GM12878 (cell line): Measurements from ENCODE around the gene LTBP4. TPM values are rescaled to one million over a fixed set of nuclear protein-coding genes. Genes with fewer than 3 reads are reported as not detected.

Experiments used
- ATAC-seq: fragments of 200-7000 bp; cut with Tn5 transposase; 3 replicates; pipeline ENCODE4 v1.9.1; 2020; ENCODE audit warnings: mild to moderate bottlenecking, moderate library complexity
- BruUV-seq: library from RNA; stranded (reverse); fragments of 400-500 nt; replicated peaks from 2 replicates; lab custom pipeline; 2021; lab: Mats Ljungman, UMichigan
- CTCF ChIA-PET: fragments of 300-600 bp; sonication (Branson Sonifier 250); formaldehyde crosslinking; extraction: SDS; loops from one replicate; lab custom pipeline; 2021; ENCODE audit warnings: inconsistent platforms; lab: Yijun Ruan, JAX
- POLR2A ChIA-PET: fragments of 350-600 bp; formaldehyde crosslinking; extraction: SDS; loops from one replicate; lab custom pipeline; 2021; ENCODE audit warnings: inconsistent platforms; lab: Charles Lee
- RAD21 ChIA-PET: fragments of 300-600 bp; sonication (Branson Sonifier 250); formaldehyde crosslinking; loops from one replicate; lab custom pipeline; 2023; ENCODE audit warnings: antibody characterized with exemption; ENCODE audit not compliant: unreplicated experiment; lab: Charles Lee
- SMC1A ChIA-PET: fragments of 300-600 bp; sonication (Branson Sonifier 250); formaldehyde crosslinking; loops from one replicate; lab custom pipeline; 2023; ENCODE audit not compliant: unreplicated experiment, uncharacterized antibody; lab: Charles Lee
- DNase-seq: peaks from one replicate; pipeline ENCODE4 v3.0.0-alpha.2; 2011; ENCODE audit warnings: low read depth, low spot score
- FAIRE-seq: peaks from 3 replicates; lab custom pipeline; 2011; peaks lifted over from hg19 to GRCh38; lab: Jason Lieb, UNC
- H2AFZ ChIP-seq: 2 replicates; pipeline ENCODE4 v1.6.0; 2011; ENCODE audit warnings: low read depth, low read length, control low read depth; ENCODE audit not compliant: control insufficient read depth
- H3K27ac ChIP-seq: 2 replicates; pipeline ENCODE4 v1.5.1; 2011; ENCODE audit warnings: control low read depth; ENCODE audit not compliant: control insufficient read depth, insufficient read depth
- H3K27me3 ChIP-seq, 2 experiments: replicated peaks in 1 of 2; 2 replicates each; pipeline versions ENCODE4 v1.6.0 to v1.6.1; 2011; ENCODE audit warnings: low read length in 1 of 2; ENCODE audit not compliant: control insufficient read depth in 2 of 2, insufficient read depth in 2 of 2
- H3K36me3 ChIP-seq, 2 experiments: 2 replicates each; pipeline ENCODE4 v1.5.1; 2011; ENCODE audit warnings: low read length in 1 of 2; ENCODE audit not compliant: control insufficient read depth in 2 of 2, insufficient read depth in 2 of 2
- H3K4me1 ChIP-seq: 2 replicates; pipeline ENCODE4 v1.6.1; 2011; ENCODE audit warnings: mild to moderate bottlenecking, low read length, moderate library complexity, mixed read lengths; ENCODE audit not compliant: control insufficient read depth, insufficient read depth
- H3K4me2 ChIP-seq: 2 replicates; pipeline ENCODE4 v1.6.0; 2011; ENCODE audit warnings: control low read depth; ENCODE audit not compliant: control insufficient read depth, insufficient read depth
- H3K4me3 ChIP-seq: fragments of 200-600 bp; sonication (generic); 2 replicates; pipeline ENCODE4 v1.5.1; 2016
- H3K79me2 ChIP-seq: 2 replicates; pipeline ENCODE4 v1.6.0; 2011; ENCODE audit warnings: low read length; ENCODE audit not compliant: control insufficient read depth, insufficient read depth
- H3K9ac ChIP-seq: 2 replicates; pipeline ENCODE4 v1.8.0; 2011; ENCODE audit warnings: low read length, control low read depth, mixed read lengths; ENCODE audit not compliant: control insufficient read depth, insufficient read depth
- H3K9me3 ChIP-seq: replicated peaks from 3 replicates; pipeline ENCODE4 v1.5.1; 2011; ENCODE audit warnings: mild to moderate bottlenecking, low read length; ENCODE audit not compliant: control insufficient read depth, insufficient read depth
- H4K20me1 ChIP-seq: 2 replicates; pipeline ENCODE4 v1.6.0; 2011; ENCODE audit not compliant: control insufficient read depth, insufficient read depth
- CHD2 ChIP-seq: IDR thresholded peaks from 2 replicates; pipeline ENCODE4 v1.6.1; 2011; ENCODE audit warnings: low read depth, low read length, improper control_type of control experiment, borderline replicate concordance
- EP300 ChIP-seq, 2 experiments: fragments of 150-350 bp in 1 of 2; IDR thresholded peaks; 2 replicates each; pipeline ENCODE4 v1.6.1; 2011 to 2012; ENCODE audit warnings: low read depth in 2 of 2, low read length in 2 of 2, borderline replicate concordance in 1 of 2, improper control_type of control experiment in 1 of 2, inconsistent platforms in 1 of 2; ENCODE audit not compliant: control insufficient read depth in 1 of 2
- MEF2A ChIP-seq: IDR thresholded peaks from 2 replicates; pipeline ENCODE4 v1.6.1; 2011; ENCODE audit warnings: low read depth, mild to moderate bottlenecking, low read length, moderate library complexity; ENCODE audit not compliant: insufficient read depth
- MTA2 ChIP-seq: fragments of 450-650 bp; IDR thresholded peaks from 2 replicates; pipeline ENCODE4 v1.6.1; 2016; ENCODE audit warnings: low read depth, mild to moderate bottlenecking, moderate library complexity
- MXI1 ChIP-seq: fragments of 150-350 bp; IDR thresholded peaks from 2 replicates; pipeline ENCODE4 v1.6.1; 2011; ENCODE audit warnings: low read depth, mild to moderate bottlenecking, inconsistent platforms, low read length, improper control_type of control experiment
- MYB ChIP-seq: fragments of 150-350 bp; IDR thresholded peaks from 2 replicates; pipeline ENCODE4 v1.6.1; 2014; ENCODE audit warnings: mild to moderate bottlenecking, low read depth, low read length, borderline replicate concordance
- NR2F1 ChIP-seq: fragments of 450-650 bp; conservative IDR thresholded peaks from 2 replicates; pipeline ENCODE4 v1.6.1; 2017; ENCODE audit warnings: mild to moderate bottlenecking
- PBX3 ChIP-seq: IDR thresholded peaks from 2 replicates; pipeline ENCODE4 v1.6.1; 2011; ENCODE audit warnings: mild to moderate bottlenecking, low read depth, low read length, moderate library complexity; ENCODE audit not compliant: insufficient replicate concordance
- POU2F2 ChIP-seq: IDR thresholded peaks from 3 replicates; pipeline ENCODE4 v1.6.1; 2011; ENCODE audit warnings: low read depth, mild to moderate bottlenecking, low read length, borderline replicate concordance
- SMAD5 ChIP-seq: IDR thresholded peaks from 2 replicates; pipeline ENCODE4 v1.6.1; 2016; ENCODE audit warnings: antibody characterized with exemption, low read depth
- SMARCA5 ChIP-seq: fragments of 450-650 bp; IDR thresholded peaks from 2 replicates; pipeline ENCODE4 v1.6.1; 2017; ENCODE audit warnings: mild to moderate bottlenecking
- TCF7 ChIP-seq: IDR thresholded peaks from 2 replicates; pipeline ENCODE4 v1.6.1; 2014; ENCODE audit warnings: antibody characterized with exemption, borderline replicate concordance
- WRNIP1 ChIP-seq: IDR thresholded peaks from 2 replicates; pipeline ENCODE4 v1.6.1; 2011; ENCODE audit warnings: low read depth, low read length, improper control_type of control experiment, borderline replicate concordance
- ZNF207 ChIP-seq: fragments of 450-650 bp; IDR thresholded peaks from 2 replicates; pipeline ENCODE4 v1.6.1; 2014; ENCODE audit warnings: antibody characterized with exemption, mild to moderate bottlenecking, borderline replicate concordance
- WGBS: methylation state at CpG from one replicate; pipeline ENCODE4 v1.1.6; 2016; ENCODE audit warnings: low lambda C conversion rate; ENCODE audit not compliant: insufficient replicate concordance, insufficient coverage; ENCODE audit errors: missing lambda C conversion rate; 5-methylcytosine and 5-hydroxymethylcytosine counted together
- in situ Hi-C: fragments of 300-500 bp; cut with MboI; formaldehyde crosslinking; loops from 9 replicates; pipeline ENCODE4 v1.14.3; 2018; ENCODE audit warnings: mixed read lengths
- intact Hi-C: fragments of 100-400 bp; cut with micrococcal nuclease; formaldehyde crosslinking; loops from one replicate; pipeline ENCODE4 v1.14.2; 2022; ENCODE audit not compliant: unreplicated experiment
- polyA plus RNA-seq, 11 experiments: library from polyadenylated mRNA; depleted of rRNA in 4 of 11; unstranded in 6 of 11; stranded (reverse) in 5 of 11; fragments of >200 nt; fragmentation: Nextera tagmentation in 4 of 11; fragmentation: Illumina TruSeq in 1 of 11; extraction: Ambion mirVana in 4 of 11; extraction: Trizol in 1 of 11; gene quantifications; 1 replicate in 1 of 11; 2 replicates in 10 of 11; pipeline versions ENCODE4 v1.2.1 to v1.2.3, GENCODE V29; 2011 to 2016; ENCODE audit warnings: inconsistent platforms in 2 of 11, missing spikeins in 2 of 11, low read depth in 1 of 11
- total RNA-seq, 4 experiments: library from RNA; depleted of rRNA in 3 of 4; stranded (reverse); fragments of >200 nt in 3 of 4; fragmentation: Illumina TruSeq in 1 of 4; extraction: Trizol in 1 of 4; gene quantifications; 2 replicates each; pipeline versions ENCODE4 v1.2.1 to v1.2.3, GENCODE V29; 2013 to 2021

Gene LTBP4
- total and polyA plus RNA-seq, 10 of the 15 experiments (the other 5 are each of a cell fraction or from before 2014, with no cell fraction given) = 0.09 to 34.6 (median 8.5) TPM; not detected in 1

- Histone ChIP-seq H3K36me3 (peaks cover 7 to 8% of the 10 kb centered on the region in 2 experiments; a peak in 3 of 4 replicates), H3K27me3 (no peaks in the 10 kb centered on the region), H4K20me1 (no peaks in the 10 kb centered on the region), H3K4me2 (no peak overlapping the region), H3K4me3 (no peak overlapping the region), H2AFZ (no peak overlapping the region), H3K79me2 (peaks cover 7% of the 10 kb centered on the region), H3K4me1 (peaks cover 30% of the 10 kb centered on the region), H3K27ac (no peak overlapping the region), H3K9me3 (no peaks in the 10 kb centered on the region), H3K9ac (no peak overlapping the region)
- in situ Hi-C loops = no loop called here
- ChIA-PET RAD21 (no interaction called here), POLR2A (interaction anchor here (0.6 kb wide), 1 partner anchor 322 kb away, joined by 4 read pairs; no protein-coding TSS in a partner anchor), CTCF (no interaction called here), SMC1A (no interaction called here)
- no peak for DNase-seq
- 96% methylated on average over 10 of the region's 13 CpGs for WGBS
- FAIRE-seq = no peak
- no peak for ATAC-seq
- TF ChIP-seq MYB (no peak), NR2F1 (no peak), EP300 (IDR thresholded peaks at IDR 0.05; ENCODE audit: borderline replicate concordance in 1 of 2, control insufficient read depth in 1 of 2, low read depth in 2 of 2, low read length in 2 of 2) (no peak)
- BruUV-seq = no TSS peak
- intact Hi-C loops = no loop called here
Observed at GRCh38 chr19:40580619-40581018, 20.6 kb upstream of the LTBP4 start.

- Histone ChIP-seq H3K9ac (no peak overlapping the region), H3K27me3 (no peaks in the 10 kb centered on the region), H3K4me3 (no peak overlapping the region), H4K20me1 (no peaks in the 10 kb centered on the region), H3K79me2 (peaks cover 7% of the 10 kb centered on the region), H3K9me3 (no peaks in the 10 kb centered on the region), H3K4me2 (no peak overlapping the region), H2AFZ (no peak overlapping the region), H3K4me1 (peaks cover 30% of the 10 kb centered on the region), H3K27ac (no peak overlapping the region), H3K36me3 (peaks cover 8% of the 10 kb centered on the region in 2 experiments)
- ATAC-seq (no peak), DNase-seq (no peak), FAIRE-seq (no peak)
- in situ Hi-C loops = no loop called here
- 98% methylated on average over 5 of the region's 5 CpGs for WGBS
- ChIA-PET RAD21 (no interaction called here), SMC1A (no interaction called here), CTCF (no interaction called here), POLR2A (interaction anchor here (0.6 kb wide), 2 partner anchors 323 to 329 kb away, joined by 3 to 4 read pairs; no protein-coding TSS in a partner anchor)
- intact Hi-C loops = no loop called here
- no TSS peak for BruUV-seq
- TF ChIP-seq CHD2 (no peak), PBX3 (no peak), MEF2A (no peak), ZNF207 (no peak), TCF7 (no peak), POU2F2 (no peak), MXI1 (no peak), MTA2 (no peak), SMAD5 (no peak), SMARCA5 (no peak), WRNIP1 (no peak)
Observed at GRCh38 chr19:40581531-40581930, 19.6 kb upstream of the LTBP4 start.
